Adrenal gland (tissue), 12 donors: ENCODE data around the gene CNGA4. TPM values are rescaled to one million over a fixed set of nuclear protein-coding genes. Genes with fewer than 3 reads are reported as not detected.

Source experiments
- DNase-seq, 7 donors: peaks; one replicate each; pipeline ENCODE4 v3.0.0-alpha.2; 2019 to 2020
- H3K27ac ChIP-seq, 5 donors: fragments of 200-600 bp; sonication (generic) in 4 of 5; 1 replicate in 3 of 5; 2 replicates in 2 of 5; pipeline versions ENCODE4 v1.5.1 to v1.8.0; 2016 to 2020; ENCODE audit warnings: mild to moderate bottlenecking in 1 of 5
- H3K27me3 ChIP-seq: fragments of 200-600 bp; 2 replicates; pipeline ENCODE4 v1.8.0; 2021
- H3K36me3 ChIP-seq, 2 donors: fragments of 200-600 bp; replicated peaks in 1 of 2; 1 replicate in 1 of 2; 2 replicates in 1 of 2; pipeline versions ENCODE4 v1.5.1 to v1.8.0; 2018 to 2022
- H3K4me1 ChIP-seq, 2 donors: fragments of 200-600 bp; replicated peaks in 1 of 2; 1 replicate in 1 of 2; 2 replicates in 1 of 2; pipeline versions ENCODE4 v1.5.1 to v1.8.0; 2018 to 2021
- H3K4me3 ChIP-seq, 4 donors: fragments of 200-600 bp; sonication (generic) in 3 of 4; one replicate each; pipeline ENCODE4 v1.5.1; 2016 to 2018
- H3K9me3 ChIP-seq, 3 donors: fragments of 200-600 bp; sonication (generic) in 1 of 3; replicated peaks in 1 of 3; 1 replicate in 2 of 3; 2 replicates in 1 of 3; pipeline versions ENCODE4 v1.5.1 to v1.8.0; 2016 to 2021
- POLR2A ChIP-seq, 2 donors: fragments of 450-650 bp; IDR thresholded peaks; one replicate each; pipeline ENCODE4 v1.6.1; 2017; ENCODE audit warnings: antibody characterized with exemption in 2 of 2, mild to moderate bottlenecking in 2 of 2, moderate library complexity in 1 of 2
- WGBS, 4 donors: extraction: QIAGEN DNeasy Blood & Tissue Kit in 2 of 4; methylation state at CpG; one replicate each; pipeline versions ENCODE4 v1.1.5 to v1.1.7; 2013 to 2017; 5-methylcytosine and 5-hydroxymethylcytosine counted together
- intact Hi-C, 2 donors: fragments of 100-400 bp; cut with DNase I; formaldehyde crosslinking; loops; one replicate each; pipeline versions ENCODE4 v1.14.1 to v1.15.0; 2022 to 2023
- polyA plus RNA-seq, 3 donors: library from polyadenylated mRNA; stranded (reverse); fragments of 200-250 nt in 2 of 3; fragments of 350-450 nt in 1 of 3; fragmentation: Illumina TruSeq in 1 of 3; extraction: RNeasy Lipid Tissue Mini Kit (QIAGEN cat#74804) in 1 of 3; gene quantifications; one replicate each; pipeline ENCODE4 v1.2.3, GENCODE V29; 2013 to 2014
- total RNA-seq, 9 donors: library from RNA; depleted of rRNA in 4 of 9; stranded (reverse); fragments of >200 nt in 4 of 9; fragments of 120-200 nt in 1 of 9; fragmentation: NEBNext Ultra II Directional in 1 of 9; extraction: Animal tissue kit (Norgen Biotek cat#: 25700) in 1 of 9; gene quantifications; one replicate each; pipeline versions ENCODE4 v1.1.0 to v1.2.4, GENCODE V29; 2013 to 2023
- TF ChIP-seq, protein P1 (sequence below), 6 experiments: fragments of 450-650 bp in 4 of 6; fragments of 200-600 bp in 2 of 6; sonication (generic) in 1 of 6; IDR thresholded peaks; 1 replicate in 5 of 6; 2 replicates in 1 of 6; pipeline versions ENCODE4 v1.5.1 to v1.8.0; 2016 to 2021; ENCODE audit warnings: antibody characterized with exemption in 6 of 6, mild to moderate bottlenecking in 2 of 6, moderate library complexity in 1 of 6
- donor health status: healthy with polysubstance abuse.
- donor health status: Bipolar disorder and iron deficiency.
- donor health status: DM: yes; HTN: yes; CAD: no.
- donor health status: DM: no; HTN: no; CAD: no.
- donor health status: DM: no; HTN: no; CAD: no.
- donor health status: DM: yes; HTN: yes; CAD: no.

The CNGA4 gene
- total and polyA plus RNA-seq, 12 donors, result 0.06 to 1.5 (median 0.26) TPM; not detected in 4

- 72 to 79% (median 77%) methylated on average over 4 of the region's 4 CpGs for WGBS, 4 donors
Observed at GRCh38 chr11:6283453-6284023, 44.6 kb downstream of the CNGA4 start.

DNA sequence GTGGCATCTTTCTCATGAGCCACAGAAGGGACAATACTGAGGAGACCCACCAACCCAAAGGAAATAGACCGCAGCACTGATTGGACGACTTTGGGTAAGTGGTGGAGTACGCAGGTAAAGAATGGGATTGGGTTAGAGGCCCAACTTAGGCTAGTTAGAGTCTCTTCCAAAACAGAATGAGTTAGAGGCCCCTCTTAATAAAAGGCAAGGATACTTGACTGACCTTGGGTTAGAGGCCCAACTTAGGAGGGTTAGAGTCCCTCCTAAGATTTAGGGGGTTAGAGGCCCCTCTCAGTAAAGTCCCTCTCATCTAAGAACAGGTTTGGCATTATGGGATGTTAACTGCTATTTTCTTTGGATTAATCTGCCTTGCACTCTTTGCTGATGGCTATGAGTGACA lies 45.4 kb downstream of the CNGA4 start:
- H3K4me3 ChIP-seq, result no peak overlapping the region
- no peak overlapping the region for H3K27ac ChIP-seq
- no peaks in the 10 kb centered on the region for H3K36me3 ChIP-seq
- peaks cover 3% of the 10 kb centered on the region for H3K27me3 ChIP-seq
- 81 to 87% (median 86%) methylated on average over 3 of the region's 3 CpGs for WGBS, 4 donors
- no peak for DNase-seq
- H3K9me3 ChIP-seq, result no peaks in the 10 kb centered on the region
- intact Hi-C loops, result no loop called here
- TF ChIP-seq, protein P1, sequence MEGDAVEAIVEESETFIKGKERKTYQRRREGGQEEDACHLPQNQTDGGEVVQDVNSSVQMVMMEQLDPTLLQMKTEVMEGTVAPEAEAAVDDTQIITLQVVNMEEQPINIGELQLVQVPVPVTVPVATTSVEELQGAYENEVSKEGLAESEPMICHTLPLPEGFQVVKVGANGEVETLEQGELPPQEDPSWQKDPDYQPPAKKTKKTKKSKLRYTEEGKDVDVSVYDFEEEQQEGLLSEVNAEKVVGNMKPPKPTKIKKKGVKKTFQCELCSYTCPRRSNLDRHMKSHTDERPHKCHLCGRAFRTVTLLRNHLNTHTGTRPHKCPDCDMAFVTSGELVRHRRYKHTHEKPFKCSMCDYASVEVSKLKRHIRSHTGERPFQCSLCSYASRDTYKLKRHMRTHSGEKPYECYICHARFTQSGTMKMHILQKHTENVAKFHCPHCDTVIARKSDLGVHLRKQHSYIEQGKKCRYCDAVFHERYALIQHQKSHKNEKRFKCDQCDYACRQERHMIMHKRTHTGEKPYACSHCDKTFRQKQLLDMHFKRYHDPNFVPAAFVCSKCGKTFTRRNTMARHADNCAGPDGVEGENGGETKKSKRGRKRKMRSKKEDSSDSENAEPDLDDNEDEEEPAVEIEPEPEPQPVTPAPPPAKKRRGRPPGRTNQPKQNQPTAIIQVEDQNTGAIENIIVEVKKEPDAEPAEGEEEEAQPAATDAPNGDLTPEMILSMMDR (IDR thresholded peaks at IDR 0.05), result no peak
- no peak for TF ChIP-seq POLR2A (IDR thresholded peaks at IDR 0.05)
- H3K4me1 ChIP-seq, result no peaks in the 10 kb centered on the region

More at GRCh38 chr11:6283453-6284023, 44.6 kb downstream of the CNGA4 start:
- Histone ChIP-seq H3K4me3 (no peak overlapping the region), H3K36me3 (no peaks in the 10 kb centered on the region), H3K27ac (no peak overlapping the region), H3K4me1 (no peaks in the 10 kb centered on the region), H3K9me3 (no peaks in the 10 kb centered on the region), H3K27me3 (no peaks in the 10 kb centered on the region)
- intact Hi-C loops, result no loop called here
- TF ChIP-seq POLR2A (IDR thresholded peaks at IDR 0.05), result no peak
- TF ChIP-seq, protein P1 (IDR thresholded peaks at IDR 0.05), result no peak
- no peak for DNase-seq

DNA sequence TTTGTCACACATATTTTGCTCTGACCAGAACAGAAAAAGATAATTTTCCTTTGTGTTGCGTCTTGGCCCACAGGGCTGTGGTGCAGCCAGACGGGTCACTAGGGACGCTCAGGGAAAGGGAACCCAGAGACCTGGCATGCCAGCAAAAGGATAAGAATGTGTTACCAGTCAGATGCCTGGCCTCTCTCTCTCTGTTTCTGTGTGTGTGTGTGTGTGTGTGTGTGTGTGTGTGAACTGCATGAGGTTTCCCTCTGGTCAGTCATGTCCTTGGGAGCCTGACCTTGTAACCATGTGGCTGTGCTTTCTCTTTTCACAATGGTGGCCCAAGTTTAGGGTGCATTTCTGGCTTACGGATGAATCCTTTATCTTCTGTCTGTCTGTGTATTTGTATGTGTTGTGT lies 46.1 kb downstream of the CNGA4 start:
- no peak for TF ChIP-seq POLR2A (IDR thresholded peaks at IDR 0.05)
- TF ChIP-seq, protein P1 (IDR thresholded peaks at IDR 0.05), result no peak
- intact Hi-C loops, result no loop called here
- 58 to 79% (median 65%) methylated on average over 4 of the region's 4 CpGs for WGBS, 4 donors
- Histone ChIP-seq H3K4me1 (no peaks in the 10 kb centered on the region), H3K36me3 (no peaks in the 10 kb centered on the region), H3K27ac (no peak overlapping the region), H3K27me3 (peaks cover 4% of the 10 kb centered on the region), H3K4me3 (no peak overlapping the region), H3K9me3 (no peaks in the 10 kb centered on the region)
- DNase-seq, result peak in 2 of 7 donors; percentile 8 to 19

Other genes with a start within 250 kb of the CNGA4 start
- gene OR56A4, start 232.1 kb upstream of the CNGA4 start, total RNA-seq, result under 1 TPM in 1 of 9 donors, not detected in 8; under 0.01 TPM
- gene OR56A4, start 232.1 kb upstream of the CNGA4 start, polyA plus RNA-seq, result not detected
- gene OR56A1, start 208.3 kb upstream of the CNGA4 start, total RNA-seq, result under 1 TPM in 1 of 9 donors, not detected in 8; 0.06 TPM
- gene OR56A1, start 208.3 kb upstream of the CNGA4 start, polyA plus RNA-seq, result not detected
- not detected for gene OR56B4, start 131.4 kb upstream of the CNGA4 start, total RNA-seq
- gene OR56B4, start 131.4 kb upstream of the CNGA4 start, polyA plus RNA-seq, result not detected
- under 1 TPM in 1 of 9 donors, not detected in 8; 0.11 TPM for gene OR52B2, start 68.8 kb upstream of the CNGA4 start, total RNA-seq
- not detected for gene OR52B2, start 68.8 kb upstream of the CNGA4 start, polyA plus RNA-seq
- not detected for gene OR52W1, start 39.9 kb upstream of the CNGA4 start, total RNA-seq
- not detected for gene OR52W1, start 39.9 kb upstream of the CNGA4 start, polyA plus RNA-seq
- not detected for gene C11orf42, start 33.5 kb upstream of the CNGA4 start, total RNA-seq
- not detected for gene C11orf42, start 33.5 kb upstream of the CNGA4 start, polyA plus RNA-seq
- 10 to 100 TPM; 15.6 to 51.5 (median 34.3) TPM for gene FHIP1B, start 4.5 kb upstream of the CNGA4 start, total RNA-seq
- 10 to 100 TPM; 12.5 to 91.2 (median 69.7) TPM for gene FHIP1B, start 4.5 kb upstream of the CNGA4 start, polyA plus RNA-seq
- under 1 TPM in 4 of 9 donors, not detected in 5; 0.11 to 0.72 (median 0.59) TPM for gene CCKBR, start 20.7 kb downstream of the CNGA4 start, total RNA-seq
- gene CCKBR, start 20.7 kb downstream of the CNGA4 start, polyA plus RNA-seq, result under 1 TPM; 0.07 to 0.22 (median 0.08) TPM
- 100 to 1,000 TPM in 2 of 9 donors, 10 to 100 TPM in 7; 17.8 to 110 (median 48.5) TPM for gene CAVIN3, start 81.4 kb downstream of the CNGA4 start, total RNA-seq
- 100 to 1,000 TPM in 1 of 3 donors, 10 to 100 TPM in 1, 1 to 10 TPM in 1; 8.4 to 126 (median 70.0) TPM for gene CAVIN3, start 81.4 kb downstream of the CNGA4 start, polyA plus RNA-seq
- 10 to 100 TPM; 35.8 to 85.0 (median 67.4) TPM for gene SMPD1, start 151.4 kb downstream of the CNGA4 start, total RNA-seq
- 10 to 100 TPM; 44.6 to 51.7 (median 44.8) TPM for gene SMPD1, start 151.4 kb downstream of the CNGA4 start, polyA plus RNA-seq
- 10 to 100 TPM; 27.2 to 65.2 (median 48.7) TPM for gene APBB1, start 180.0 kb downstream of the CNGA4 start, total RNA-seq
- gene APBB1, start 180.0 kb downstream of the CNGA4 start, polyA plus RNA-seq, result 10 to 100 TPM; 37.6 to 72.4 (median 53.1) TPM
- 10 to 100 TPM in 1 of 9 donors, 1 to 10 TPM in 7, under 1 TPM in 1; 0.26 to 25.2 (median 1.7) TPM for gene HPX, start 201.9 kb downstream of the CNGA4 start, total RNA-seq
- 1 to 10 TPM; 1.5 to 1.8 (median 1.8) TPM for gene HPX, start 201.9 kb downstream of the CNGA4 start, polyA plus RNA-seq
- 10 to 100 TPM in 4 of 9 donors, 1 to 10 TPM in 5; 6.6 to 20.6 (median 9.8) TPM for gene TRIM3, start 234.9 kb downstream of the CNGA4 start, total RNA-seq
- 10 to 100 TPM in 2 of 3 donors, 1 to 10 TPM in 1; 6.7 to 23.8 (median 16.8) TPM for gene TRIM3, start 234.9 kb downstream of the CNGA4 start, polyA plus RNA-seq
- 100 to 1,000 TPM in 1 of 9 donors, 10 to 100 TPM in 8; 47.4 to 108 (median 61.6) TPM for gene ARFIP2, start 242.2 kb downstream of the CNGA4 start, total RNA-seq
- 10 to 100 TPM; 51.1 to 65.0 (median 53.1) TPM for gene ARFIP2, start 242.2 kb downstream of the CNGA4 start, polyA plus RNA-seq
- gene TIMM10B, start 242.4 kb downstream of the CNGA4 start, total RNA-seq, result 10 to 100 TPM; 30.3 to 81.9 (median 41.1) TPM
- 10 to 100 TPM; 12.1 to 96.9 (median 16.7) TPM for gene TIMM10B, start 242.4 kb downstream of the CNGA4 start, polyA plus RNA-seq